WTC11 (cell line): ENCODE results near the gene MRPL44.

Experiments used
- ATF3 ChIP-seq: sonication (generic); formaldehyde crosslinking; conservative IDR thresholded peaks from 2 replicates; pipeline ENCODE4 v1.8.1; 2022; ENCODE audit warnings: mild to moderate bottlenecking, missing genetic modification reagents
- FOXP1 ChIP-seq: sonication (generic); formaldehyde crosslinking; IDR thresholded peaks from 2 replicates; pipeline ENCODE4 v1.8.0; 2022; ENCODE audit warnings: missing genetic modification reagents, mild to moderate bottlenecking, moderate library complexity, borderline replicate concordance
- TF ChIP-seq, protein P1 (sequence below): fragments of 200-600 bp; IDR thresholded peaks from 2 replicates; pipeline ENCODE4 v1.8.0; 2022; ENCODE audit warnings: antibody characterized with exemption

DNA sequence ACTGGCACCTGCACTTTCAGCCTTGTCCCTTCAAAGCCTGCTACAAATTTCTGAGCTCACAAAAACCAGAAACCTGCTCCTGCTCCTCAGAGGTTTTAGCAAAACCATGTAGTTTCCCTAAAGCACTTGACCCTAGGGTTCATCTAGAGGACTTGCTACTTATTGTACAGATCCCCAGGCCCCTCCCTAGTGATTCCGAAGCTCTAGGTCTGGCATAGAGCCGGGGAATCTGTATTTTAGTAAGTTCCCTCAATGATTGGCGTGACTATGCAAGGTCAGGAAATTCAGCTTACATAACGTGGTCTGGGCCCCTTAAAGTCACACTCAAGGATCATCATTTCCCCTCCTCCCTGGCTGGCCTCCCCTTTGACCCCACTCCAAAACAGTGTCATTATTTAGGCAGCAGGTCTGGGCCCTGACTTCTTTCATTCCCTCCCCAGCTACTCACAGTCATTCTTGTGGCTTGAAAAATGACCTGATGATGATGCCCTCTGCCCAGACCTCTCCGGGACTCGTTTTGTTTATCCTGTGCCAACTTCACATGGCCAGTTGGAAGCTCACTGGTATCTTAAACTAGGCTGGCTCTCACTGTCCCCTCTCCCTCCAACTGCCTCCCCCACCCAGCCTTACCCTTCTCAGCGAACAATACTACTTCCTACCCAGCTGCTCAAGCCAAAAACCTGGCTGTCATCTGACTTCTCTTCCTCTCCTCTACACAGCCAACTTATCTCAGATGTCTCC is 48.1 kb upstream of the MRPL44 start:
- TF ChIP-seq ATF3 (CRISPR knock-in tag) (no peak), FOXP1 (CRISPR knock-in tag) (no peak)
- TF ChIP-seq, protein P1, sequence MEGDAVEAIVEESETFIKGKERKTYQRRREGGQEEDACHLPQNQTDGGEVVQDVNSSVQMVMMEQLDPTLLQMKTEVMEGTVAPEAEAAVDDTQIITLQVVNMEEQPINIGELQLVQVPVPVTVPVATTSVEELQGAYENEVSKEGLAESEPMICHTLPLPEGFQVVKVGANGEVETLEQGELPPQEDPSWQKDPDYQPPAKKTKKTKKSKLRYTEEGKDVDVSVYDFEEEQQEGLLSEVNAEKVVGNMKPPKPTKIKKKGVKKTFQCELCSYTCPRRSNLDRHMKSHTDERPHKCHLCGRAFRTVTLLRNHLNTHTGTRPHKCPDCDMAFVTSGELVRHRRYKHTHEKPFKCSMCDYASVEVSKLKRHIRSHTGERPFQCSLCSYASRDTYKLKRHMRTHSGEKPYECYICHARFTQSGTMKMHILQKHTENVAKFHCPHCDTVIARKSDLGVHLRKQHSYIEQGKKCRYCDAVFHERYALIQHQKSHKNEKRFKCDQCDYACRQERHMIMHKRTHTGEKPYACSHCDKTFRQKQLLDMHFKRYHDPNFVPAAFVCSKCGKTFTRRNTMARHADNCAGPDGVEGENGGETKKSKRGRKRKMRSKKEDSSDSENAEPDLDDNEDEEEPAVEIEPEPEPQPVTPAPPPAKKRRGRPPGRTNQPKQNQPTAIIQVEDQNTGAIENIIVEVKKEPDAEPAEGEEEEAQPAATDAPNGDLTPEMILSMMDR = no peak
